GM19397 (cell line): ENCODE measurements around the gene RAD52.

Source experiments
- ATAC-seq: cut with Tn5 transposase; IDR thresholded peaks from one replicate; pipeline ENCODE4 v1.9.1; 2021; ENCODE audit warnings: mild to moderate bottlenecking, moderate library complexity; ENCODE audit not compliant: unreplicated experiment

Gene RAD52

GRCh38 chr12:916240-916639 is 33.3 kb downstream of the RAD52 start:
- no peak for ATAC-seq

- ATAC-seq: no peak
Measured at GRCh38 chr12:915090-915489, 34.4 kb downstream of the RAD52 start.

- no peak for ATAC-seq
Measured at GRCh38 chr12:913919-914698, 35.4 kb downstream of the RAD52 start.

- no peak for ATAC-seq
Measured at GRCh38 chr12:912466-913235, 36.8 kb downstream of the RAD52 start.

- ATAC-seq: no peak
Measured at GRCh38 chr12:911191-911826, 38.2 kb downstream of the RAD52 start.

GRCh38 chr12:910416-910815 is 39.1 kb downstream of the RAD52 start:
- no peak for ATAC-seq

GRCh38 chr12:909861-910260 is 39.6 kb downstream of the RAD52 start:
- no peak for ATAC-seq

GRCh38 chr12:907413-908185 is 41.9 kb downstream of the RAD52 start:
- ATAC-seq: no peak

- ATAC-seq: no peak
Measured at GRCh38 chr12:906062-906585, 43.4 kb downstream of the RAD52 start.

- ATAC-seq: no peak
Measured at GRCh38 chr12:905261-906031, 44.0 kb downstream of the RAD52 start.

- ATAC-seq: no peak
Measured at GRCh38 chr12:904010-904414, 45.5 kb downstream of the RAD52 start.

GRCh38 chr12:903055-903454 is 46.4 kb downstream of the RAD52 start:
- ATAC-seq: no peak

- ATAC-seq: no peak
Measured at GRCh38 chr12:902581-902980, 46.9 kb downstream of the RAD52 start.

GRCh38 chr12:897386-897785 is 52.1 kb downstream of the RAD52 start:
- no peak for ATAC-seq

GRCh38 chr12:896031-896430 is 53.5 kb downstream of the RAD52 start:
- no peak for ATAC-seq

GRCh38 chr12:894226-894625 is 55.3 kb downstream of the RAD52 start:
- ATAC-seq: no peak

GRCh38 chr12:886206-886605 is 63.3 kb downstream of the RAD52 start:
- no peak for ATAC-seq

- ATAC-seq: no peak
Measured at GRCh38 chr12:885701-886100, 63.8 kb downstream of the RAD52 start.

- ATAC-seq: no peak
Measured at GRCh38 chr12:884746-885414, 64.6 kb downstream of the RAD52 start.

GRCh38 chr12:880656-881055 is 68.8 kb downstream of the RAD52 start:
- no peak for ATAC-seq
